GM13976 (cell line): ENCODE data around the gene TMEM184B.
A peak's percentile ranks its signal among the peaks of the same experiment; 100 is the strongest.

ENCODE experiments used
- DNase-seq: peaks from one replicate; pipeline ENCODE4 v3.0.0; 2012; ENCODE audit warnings: low spot score
- CTCF ChIP-seq: IDR thresholded peaks from 2 replicates; pipeline ENCODE4 v1.5.1; 2012; ENCODE audit warnings: borderline replicate concordance, mild to moderate bottlenecking; ENCODE audit not compliant: insufficient read depth; ENCODE audit errors: extremely low read depth, missing control alignments, control extremely low read depth
- in situ Hi-C: fragments of 300-500 bp; cut with MboI; formaldehyde crosslinking; loops from one replicate; pipeline ENCODE4 v1.12.0; 2022; ENCODE audit warnings: low sequenced_read_pairs, mixed read lengths, inconsistent platforms; ENCODE audit not compliant: unreplicated experiment

The TMEM184B gene

GRCh38 chr22:38230108-38230825, 42.5 kb downstream of the TMEM184B start:
- DNase-seq: peak; percentile 79
- peak; percentile 35 for TF ChIP-seq CTCF
- in situ Hi-C loops: no loop called here

- no peak for DNase-seq
- no peak for TF ChIP-seq CTCF
- in situ Hi-C loops: loop anchor here (10.0 kb wide), 1 partner anchor 114 kb away; the partner anchor contains the start of gene BAIAP2L2
Measured at GRCh38 chr22:38228873-38229740, 43.7 kb downstream of the TMEM184B start.

- in situ Hi-C loops: loop anchor here (10.0 kb wide), 1 partner anchor 114 kb away; the partner anchor contains the start of gene BAIAP2L2
- no peak for DNase-seq
- no peak for TF ChIP-seq CTCF
Measured at GRCh38 chr22:38228326-38228872, 44.4 kb downstream of the TMEM184B start.

GRCh38 chr22:38226853-38227649, 45.8 kb downstream of the TMEM184B start:
- no peak for DNase-seq
- no peak for TF ChIP-seq CTCF
- in situ Hi-C loops: loop anchor here (10.0 kb wide), 1 partner anchor 112 kb away; the partner anchor contains the start of gene BAIAP2L2

- in situ Hi-C loops: loop anchor here (10.0 kb wide), 1 partner anchor 109 kb away; the partner anchor contains the start of gene BAIAP2L2
- no peak for TF ChIP-seq CTCF
- DNase-seq: no peak
Measured at GRCh38 chr22:38223289-38223960, 49.4 kb downstream of the TMEM184B start.
